ENCODE data around the gene PTPN21. TPM values are rescaled to one million over a fixed set of nuclear protein-coding genes. Genes with fewer than 3 reads are reported as not detected.

The PTPN21 gene
- total and polyA plus RNA-seq, 7 experiments from 2014 or later = 0.34 TPM; not detected in 6

DNA sequence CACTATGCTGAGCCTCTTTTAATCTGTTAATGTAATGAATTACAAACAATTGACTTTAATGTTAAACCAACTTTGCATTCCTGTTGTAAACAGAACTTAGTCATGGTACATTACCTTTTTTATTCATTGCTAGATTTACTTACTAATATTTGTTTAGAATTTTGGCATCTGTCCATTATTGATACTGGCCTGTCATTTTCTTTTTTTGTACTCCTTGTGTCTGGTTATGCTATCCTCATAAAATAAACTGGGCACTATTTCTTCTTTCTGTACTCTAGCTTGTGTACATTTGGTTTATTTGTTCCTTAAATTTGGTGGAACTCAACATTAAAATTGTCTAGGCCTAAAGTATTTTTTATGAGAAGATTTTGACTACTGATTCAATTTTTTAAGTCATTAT lies 137.2 kb downstream of the PTPN21 start:
- no peak for DNase-seq
- Mint-ChIP-seq H3K9me3 (peaks cover 11 to 52% (median 34%) of the 10 kb centered on the region in 11 donors), H3K27ac (no peak overlapping the region), H3K4me3 (no peak overlapping the region), H3K4me1 (no peaks in the 10 kb centered on the region), H3K36me3 (peaks cover 5 to 65% (median 57%) of the 10 kb centered on the region in 5 donors), H3K27me3 (no peaks in the 10 kb centered on the region)
- Histone ChIP-seq H3K9me3 (ENCODE audit: control insufficient read depth in 2 of 3, low read length in 3 of 3) (peaks cover 0 to 12% (median 4%) of the 10 kb centered on the region in 3 experiments), H3K4me3 (ENCODE audit: low read length) (no peak overlapping the region), H3K27me3 (ENCODE audit: control insufficient read depth in 2 of 2, insufficient read depth in 2 of 2, low read length in 2 of 2) (no peaks in the 10 kb centered on the region), H3K27ac (ENCODE audit: low read depth, low read length) (no peak overlapping the region), H3K4me1 (ENCODE audit: control insufficient read depth in 2 of 2, insufficient read depth in 2 of 2, low read length in 2 of 2) (no peaks in the 10 kb centered on the region), H3K36me3 (ENCODE audit: control insufficient read depth in 2 of 3, insufficient read depth in 3 of 3, low read length in 3 of 3) (no peaks in the 10 kb centered on the region)
- ATAC-seq = no peak
- intact Hi-C loops (cut with micrococcal nuclease) = no loop called here
- ChIA-PET POLR2A (no interaction called here), CTCF (no interaction called here)

Other genes starting within 250 kb of the PTPN21 start
- gene KCNK10, start 231.7 kb downstream of the PTPN21 start, total RNA-seq = under 1 TPM in 2 of 5 experiments, not detected in 3; 0.10 to 0.21 TPM
- not detected for gene KCNK10, start 231.7 kb downstream of the PTPN21 start, polyA plus RNA-seq
- 1 to 10 TPM; 1.9 to 4.3 (median 2.5) TPM for gene SPATA7, start 169.3 kb downstream of the PTPN21 start, total RNA-seq
- 1 to 10 TPM; 4.2 to 6.1 TPM for gene SPATA7, start 169.3 kb downstream of the PTPN21 start, polyA plus RNA-seq
- 10 to 100 TPM; 40.1 to 66.2 (median 45.6) TPM for gene ZC3H14, start 8.0 kb upstream of the PTPN21 start, total RNA-seq
- 10 to 100 TPM; 39.7 to 72.4 TPM for gene ZC3H14, start 8.0 kb upstream of the PTPN21 start, polyA plus RNA-seq
- gene EML5, start 237.9 kb upstream of the PTPN21 start, total RNA-seq = 1 to 10 TPM; 1.3 to 6.4 (median 5.4) TPM
- gene EML5, start 237.9 kb upstream of the PTPN21 start, polyA plus RNA-seq = 1 to 10 TPM in 1 of 2 donors, under 1 TPM in 1; 0.40 to 1.8 TPM

Data from naive thymus-derived CD4-positive, alpha-beta T cell (primary cell).